Activated naive CD8-positive, alpha-beta T cell treated with anti-CD3 and anti-CD28 coated beads, Interleukin-2, amount 10 ng/mL, durations not matched to agents 7 days and 5 days (primary cell): ENCODE data around the gene GNB1. TPM values are rescaled to one million over a fixed set of nuclear protein-coding genes. Genes with fewer than 3 reads are reported as not detected.
A peak's percentile ranks its signal among the peaks of the same experiment; 100 is the strongest.
"Not testable (repeated sequence)": the region's sequence is repeated elsewhere in the genome, so short reads cannot be mapped to it uniquely, and the experiment has no call there.

ENCODE experiments used
- ATAC-seq: fragments of 150-1000 bp; cut with Tn5 transposase; one replicate; pipeline ENCODE4 v1.10.0; 2021; ENCODE audit warnings: low read depth, moderate library complexity
- POLR2A ChIA-PET: fragments of 350-600 bp; sonication (Branson Sonifier 250); formaldehyde crosslinking; loops from one replicate; lab custom pipeline; 2021; ENCODE audit warnings: antibody characterized with exemption; lab: Charles Lee
- DNase-seq: peaks from one replicate; pipeline ENCODE4 v3.0.0; 2021
- H3K27ac Mint-ChIP-seq: one replicate; pipeline ENCODE4 v1.8.0; 2022; ENCODE audit warnings: mild to moderate bottlenecking, mixed read lengths
- H3K27me3 Mint-ChIP-seq: one replicate; pipeline ENCODE4 v1.8.0; 2022; ENCODE audit warnings: mild to moderate bottlenecking, moderate library complexity, mixed read lengths
- H3K36me3 Mint-ChIP-seq: one replicate; pipeline ENCODE4 v1.8.0; 2021; ENCODE audit warnings: mild to moderate bottlenecking, mixed read lengths
- H3K4me1 Mint-ChIP-seq: one replicate; pipeline ENCODE4 v1.8.0; 2021; ENCODE audit warnings: mixed read lengths
- H3K4me3 Mint-ChIP-seq: one replicate; pipeline ENCODE4 v1.8.0; 2022; ENCODE audit warnings: mild to moderate bottlenecking, moderate library complexity, mixed read lengths
- H3K9me3 Mint-ChIP-seq: one replicate; pipeline ENCODE4 v1.8.0; 2021; ENCODE audit warnings: mixed read lengths
- total RNA-seq, 2 experiments: library from RNA; stranded (reverse); gene quantifications; one replicate each; pipeline ENCODE4 v1.2.3, GENCODE V29; 2021

GNB1 gene
- total RNA-seq, 2 experiments from 2014 or later: 353 to 372 TPM

DNA sequence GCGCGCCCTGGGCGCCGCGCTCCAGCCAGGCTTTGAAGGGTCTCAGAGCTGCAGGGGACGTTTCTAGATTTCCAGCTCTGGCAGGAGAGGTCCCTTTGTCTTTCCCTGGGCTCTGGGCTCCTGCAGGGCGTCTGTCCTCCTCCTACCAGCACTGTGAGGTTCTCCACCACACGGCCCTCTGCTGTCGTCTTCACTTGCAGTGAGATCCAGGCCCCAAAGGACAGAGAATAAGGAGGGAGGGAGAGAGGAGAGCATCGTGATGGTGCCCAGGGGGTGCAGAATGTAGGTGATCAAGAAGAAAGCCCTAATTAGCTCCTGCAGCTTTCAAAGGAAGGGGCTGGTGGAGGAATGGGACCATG lies 4.2 kb upstream of the GNB1 start:
- H3K27ac Mint-ChIP-seq: peak overlapping the region; percentile 4
- H3K9me3 Mint-ChIP-seq: no peaks in the 10 kb centered on the region
- H3K36me3 Mint-ChIP-seq: peaks cover 3% of the 10 kb centered on the region
- POLR2A ChIA-PET: interaction anchor here (1.1 kb wide), 1 partner anchor 14 kb away, joined by 6 read pairs; no protein-coding TSS in a partner anchor
- H3K4me3 Mint-ChIP-seq: no peak overlapping the region
- ATAC-seq: no peak
- H3K27me3 Mint-ChIP-seq: peaks cover 2% of the 10 kb centered on the region
- peaks cover 24% of the 10 kb centered on the region for H3K4me1 Mint-ChIP-seq
- DNase-seq: no peak

GRCh38 chr1:1894354-1895059 lies 3.6 kb upstream of the GNB1 start:
- peak overlapping the region; percentile 4 for H3K27ac Mint-ChIP-seq
- no peaks in the 10 kb centered on the region for H3K9me3 Mint-ChIP-seq
- H3K4me1 Mint-ChIP-seq: peaks cover 24% of the 10 kb centered on the region
- H3K4me3 Mint-ChIP-seq: peak overlapping the region; percentile 39
- H3K27me3 Mint-ChIP-seq: peaks cover 2% of the 10 kb centered on the region
- H3K36me3 Mint-ChIP-seq: peaks cover 3% of the 10 kb centered on the region
- DNase-seq: no peak
- no peak for ATAC-seq
- POLR2A ChIA-PET: interaction anchor here (1.1 kb wide), 1 partner anchor 14 kb away, joined by 6 read pairs; no protein-coding TSS in a partner anchor

GRCh38 chr1:1893997-1894353 lies 3.1 kb upstream of the GNB1 start:
- no peak overlapping the region for H3K27ac Mint-ChIP-seq
- H3K9me3 Mint-ChIP-seq: no peaks in the 10 kb centered on the region
- H3K36me3 Mint-ChIP-seq: peaks cover 3% of the 10 kb centered on the region
- ATAC-seq (no peak), DNase-seq (no peak)
- POLR2A ChIA-PET: no interaction called here
- no peaks in the 10 kb centered on the region for H3K27me3 Mint-ChIP-seq
- peaks cover 23% of the 10 kb centered on the region for H3K4me1 Mint-ChIP-seq
- no peak overlapping the region for H3K4me3 Mint-ChIP-seq

DNA sequence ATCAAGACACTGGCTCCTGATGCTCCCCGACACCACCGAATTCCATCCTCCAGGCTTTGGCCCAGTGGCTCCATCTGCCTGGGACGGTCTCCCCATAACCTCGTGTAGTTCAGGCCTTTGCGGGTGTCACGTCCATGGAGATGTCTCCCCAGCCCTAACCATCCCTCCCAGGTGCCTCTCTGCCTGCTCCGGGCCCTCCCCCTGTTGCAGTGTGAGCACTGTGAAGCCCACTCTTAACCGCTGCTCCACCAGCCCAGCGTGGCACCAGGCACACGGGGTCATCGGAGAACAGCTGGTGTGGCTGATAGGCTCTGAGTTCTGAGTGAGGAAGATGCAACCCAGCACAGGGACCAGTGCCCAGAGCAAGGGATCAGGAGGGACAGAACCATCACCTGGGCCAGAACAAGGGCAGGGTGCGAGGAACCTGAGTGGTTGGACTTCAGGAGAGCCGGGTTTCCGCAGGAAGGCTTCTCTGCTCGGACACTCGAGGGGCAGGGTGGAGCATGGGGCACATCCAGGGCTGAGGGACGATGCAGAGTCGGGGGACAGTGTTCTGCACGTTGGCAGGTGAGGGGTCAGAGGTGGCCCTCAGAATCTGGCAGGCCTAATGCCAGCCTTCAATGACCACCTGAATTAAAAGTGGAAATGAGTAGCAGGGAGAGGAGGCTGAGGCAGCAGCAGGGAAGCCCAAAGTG lies 2.6 kb upstream of the GNB1 start:
- Mint-ChIP-seq H3K9me3 (no peaks in the 10 kb centered on the region), H3K36me3 (peaks cover 7% of the 10 kb centered on the region), H3K4me1 (peaks cover 29% of the 10 kb centered on the region), H3K4me3 (peak overlapping the region; percentile 60), H3K27ac (no peak overlapping the region), H3K27me3 (no peaks in the 10 kb centered on the region)
- ATAC-seq (no peak), DNase-seq (no peak)
- POLR2A ChIA-PET: no interaction called here

- no peak for ATAC-seq
- Mint-ChIP-seq H3K27ac (peak overlapping the region; percentile 93), H3K9me3 (no peaks in the 10 kb centered on the region), H3K4me1 (peaks cover 34% of the 10 kb centered on the region), H3K27me3 (no peaks in the 10 kb centered on the region), H3K4me3 (peak overlapping the region; percentile 95), H3K36me3 (peaks cover 10% of the 10 kb centered on the region)
- DNase-seq: no peak
- POLR2A ChIA-PET: interaction anchor here (1.0 kb wide), 2 partner anchors 102 to 113 kb away, joined by 3 to 5 read pairs; no protein-coding TSS in a partner anchor
These were observed 1.9 kb upstream of the GNB1 start for GRCh38 chr1:1892763-1893120.

DNA sequence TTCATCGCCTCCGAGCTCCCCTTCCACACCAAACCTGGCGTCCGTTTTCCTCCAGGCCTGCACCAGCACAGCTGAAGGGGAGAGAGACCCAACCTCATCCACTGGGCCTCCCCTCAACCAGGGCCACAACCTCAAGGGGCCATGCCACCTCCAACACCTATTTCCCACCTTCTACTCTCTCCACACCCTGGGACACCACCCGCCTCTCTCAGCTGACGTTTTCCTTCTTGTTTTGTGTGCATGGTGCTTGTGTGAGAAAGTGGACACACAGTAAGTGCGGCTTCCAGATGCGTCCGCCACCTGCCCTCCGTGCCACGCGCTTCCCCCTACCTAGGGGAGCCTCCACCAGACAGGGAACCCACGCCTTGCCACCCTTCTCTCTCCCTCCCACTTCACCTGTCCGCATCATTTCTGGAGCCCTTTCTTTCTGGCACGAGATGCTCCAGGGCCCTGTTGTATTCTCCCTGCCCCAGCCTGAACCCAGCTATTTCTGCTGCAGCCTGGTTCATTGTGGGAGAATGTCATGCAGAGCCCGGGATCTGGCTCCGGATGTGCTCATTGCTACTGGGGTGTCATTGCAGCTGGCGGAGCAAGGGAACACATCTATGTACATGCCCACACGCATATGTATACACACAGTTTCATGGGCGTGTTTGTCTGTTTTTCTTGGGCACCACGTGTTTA lies 1.3 kb upstream of the GNB1 start:
- Mint-ChIP-seq H3K4me1 (peaks cover 36% of the 10 kb centered on the region), H3K27me3 (no peaks in the 10 kb centered on the region), H3K4me3 (peak overlapping the region; percentile 95), H3K36me3 (peaks cover 11% of the 10 kb centered on the region), H3K9me3 (no peaks in the 10 kb centered on the region), H3K27ac (peak overlapping the region; percentile 93)
- ATAC-seq (no peak), DNase-seq (no peak)
- POLR2A ChIA-PET: interaction anchor here (0.8 to 1.6 kb wide), 7 partner anchors 13 to 115 kb away, joined by 3 to 7 read pairs (median 4); no protein-coding TSS in a partner anchor

GRCh38 chr1:1891349-1892078 lies 627 bp upstream of the GNB1 start:
- peak; percentile 50 for ATAC-seq
- peaks cover 14% of the 10 kb centered on the region for H3K36me3 Mint-ChIP-seq
- H3K9me3 Mint-ChIP-seq: no peaks in the 10 kb centered on the region
- peak overlapping the region; percentile 95 for H3K4me3 Mint-ChIP-seq
- H3K4me1 Mint-ChIP-seq: peaks cover 39% of the 10 kb centered on the region
- DNase-seq: no peak
- POLR2A ChIA-PET: interaction anchor here (0.8 to 1.6 kb wide), 7 partner anchors 12 to 114 kb away, joined by 3 to 7 read pairs (median 4); no protein-coding TSS in a partner anchor
- H3K27me3 Mint-ChIP-seq: no peaks in the 10 kb centered on the region
- H3K27ac Mint-ChIP-seq: peak overlapping the region; percentile 93

GRCh38 chr1:1889847-1890505 lies 911 bp downstream of the GNB1 start:
- POLR2A ChIA-PET: interaction anchor here (0.6 kb wide), 1 partner anchor 91 kb away, joined by 3 read pairs; no protein-coding TSS in a partner anchor
- ATAC-seq (peak; percentile 36), DNase-seq (peak; percentile 78)
- H3K4me1 Mint-ChIP-seq: peaks cover 41% of the 10 kb centered on the region
- H3K4me3 Mint-ChIP-seq: peak overlapping the region; percentile 86
- H3K9me3 Mint-ChIP-seq: no peaks in the 10 kb centered on the region
- peak overlapping the region; percentile 79 for H3K27ac Mint-ChIP-seq
- H3K36me3 Mint-ChIP-seq: peaks cover 14% of the 10 kb centered on the region
- H3K27me3 Mint-ChIP-seq: no peaks in the 10 kb centered on the region

- H3K4me1 Mint-ChIP-seq: peaks cover 35% of the 10 kb centered on the region
- ATAC-seq (no peak), DNase-seq (no peak)
- POLR2A ChIA-PET: interaction anchor here (0.6 kb wide), 1 partner anchor 90 kb away, joined by 3 read pairs; no protein-coding TSS in a partner anchor
- peak overlapping the region; percentile 78 for H3K27ac Mint-ChIP-seq
- no peaks in the 10 kb centered on the region for H3K9me3 Mint-ChIP-seq
- H3K4me3 Mint-ChIP-seq: peak overlapping the region; percentile 86
- H3K27me3 Mint-ChIP-seq: no peaks in the 10 kb centered on the region
- peaks cover 16% of the 10 kb centered on the region for H3K36me3 Mint-ChIP-seq
These were observed 1.7 kb downstream of the GNB1 start for GRCh38 chr1:1889090-1889750.

GRCh38 chr1:1883890-1884289 lies 7.0 kb downstream of the GNB1 start:
- not testable (repeated sequence) for DNase-seq, ATAC-seq, H3K4me3 Mint-ChIP-seq, H3K9me3 Mint-ChIP-seq, H3K27me3 Mint-ChIP-seq, H3K27ac Mint-ChIP-seq
- peaks cover 36% of the 10 kb centered on the region for H3K4me1 Mint-ChIP-seq
- POLR2A ChIA-PET: interaction anchor here (0.6 to 0.7 kb wide), 2 partner anchors 13 to 15 kb away, joined by 3 to 5 read pairs; no protein-coding TSS in a partner anchor
- H3K36me3 Mint-ChIP-seq: peaks cover 20% of the 10 kb centered on the region

DNA sequence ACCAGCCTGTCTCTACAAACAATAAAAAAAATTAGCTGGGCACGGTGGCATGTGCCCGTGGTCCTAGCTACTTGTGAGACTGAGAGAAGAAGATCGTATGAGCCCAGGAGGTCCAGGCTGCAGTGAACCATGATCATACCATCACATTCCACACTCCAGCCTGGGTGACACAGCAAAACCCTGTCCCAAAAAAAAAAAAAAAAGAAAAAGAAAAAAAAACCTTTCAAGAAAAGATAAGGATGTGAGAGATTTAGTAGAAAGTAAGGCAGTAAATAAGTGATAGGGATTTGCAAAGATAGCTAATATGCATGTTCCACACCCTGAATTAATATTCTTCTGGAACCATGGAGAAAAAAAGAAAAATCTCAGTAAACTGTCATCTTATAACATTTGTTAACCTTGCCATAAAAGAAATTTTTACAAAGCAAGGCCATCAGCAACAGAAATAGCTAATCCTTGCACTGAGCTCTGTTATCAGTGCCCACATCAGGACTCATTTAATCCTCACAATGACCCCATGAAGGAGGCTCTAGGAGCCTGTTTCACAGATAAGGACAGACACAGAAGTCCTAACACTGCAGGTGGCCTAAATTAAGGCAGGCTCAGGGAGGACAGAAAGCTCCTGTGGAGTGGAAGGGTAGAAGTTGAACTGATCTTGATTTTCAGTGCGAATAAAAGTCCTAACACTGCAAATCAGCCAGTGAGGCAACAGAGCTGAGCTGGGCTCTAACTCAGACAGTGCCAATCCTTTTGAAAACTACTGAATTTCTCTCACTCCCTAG lies 7.6 kb downstream of the GNB1 start:
- ATAC-seq: no peak
- no peaks in the 10 kb centered on the region for H3K27me3 Mint-ChIP-seq
- no peaks in the 10 kb centered on the region for H3K9me3 Mint-ChIP-seq
- POLR2A ChIA-PET: interaction anchor here (0.6 to 0.7 kb wide), 2 partner anchors 12 to 16 kb away, joined by 3 to 5 read pairs; no protein-coding TSS in a partner anchor
- no peak overlapping the region for H3K27ac Mint-ChIP-seq
- no peak for DNase-seq
- peaks cover 36% of the 10 kb centered on the region for H3K4me1 Mint-ChIP-seq
- no peak overlapping the region for H3K4me3 Mint-ChIP-seq
- peaks cover 23% of the 10 kb centered on the region for H3K36me3 Mint-ChIP-seq
